KBM-7 (cell line): Measurements from ENCODE around the gene UQCC5.

ENCODE experiments used
- DNase-seq: peaks from one replicate; pipeline ENCODE4 v3.0.0-alpha.2; 2015
- in situ Hi-C: fragments of 300-500 bp; cut with MboI; formaldehyde crosslinking; loops from 2 replicates; pipeline ENCODE4 v1.14.3; 2020; ENCODE audit warnings: low sequenced_read_pairs, low pct_unique_long_range_greater_than_20kb, mixed read lengths

UQCC5 gene

DNA sequence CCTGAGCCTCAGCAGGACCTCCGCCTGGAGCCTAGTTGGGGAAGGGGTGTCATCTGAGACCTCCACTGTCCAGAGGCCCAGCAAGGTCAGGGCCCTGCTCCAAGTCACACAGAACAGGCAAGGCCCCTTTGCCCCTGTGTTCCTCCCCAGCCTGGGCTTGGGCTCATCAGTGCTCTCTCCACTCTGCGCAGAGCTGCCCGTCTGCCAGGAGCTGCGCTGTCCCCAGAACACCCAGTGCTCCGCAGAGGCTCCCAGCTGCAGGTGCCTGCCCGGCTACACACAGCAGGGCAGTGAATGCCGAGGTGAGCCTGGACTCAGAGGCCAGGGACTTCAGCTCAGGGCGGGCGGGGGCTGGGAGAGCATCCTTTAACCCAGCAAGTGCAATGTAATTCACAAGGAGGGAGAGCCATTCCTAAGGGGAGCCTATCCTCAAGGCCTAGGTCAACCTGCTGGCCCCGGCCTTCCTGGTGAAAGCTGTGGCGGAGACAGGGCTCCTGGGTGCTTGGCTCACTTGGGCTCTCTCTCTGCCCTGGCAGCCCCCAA is 33.5 kb upstream of the UQCC5 start:
- no peak for DNase-seq
- in situ Hi-C loops: no loop called here

- no peak for DNase-seq
Measured at GRCh38 chr3:52503788-52504424, 32.5 kb upstream of the UQCC5 start.

GRCh38 chr3:52504977-52505376 is 31.4 kb upstream of the UQCC5 start:
- no peak for DNase-seq
- in situ Hi-C loops: no loop called here

More at GRCh38 chr3:52503788-52504424, 32.5 kb upstream of the UQCC5 start:
- in situ Hi-C loops: no loop called here

DNA sequence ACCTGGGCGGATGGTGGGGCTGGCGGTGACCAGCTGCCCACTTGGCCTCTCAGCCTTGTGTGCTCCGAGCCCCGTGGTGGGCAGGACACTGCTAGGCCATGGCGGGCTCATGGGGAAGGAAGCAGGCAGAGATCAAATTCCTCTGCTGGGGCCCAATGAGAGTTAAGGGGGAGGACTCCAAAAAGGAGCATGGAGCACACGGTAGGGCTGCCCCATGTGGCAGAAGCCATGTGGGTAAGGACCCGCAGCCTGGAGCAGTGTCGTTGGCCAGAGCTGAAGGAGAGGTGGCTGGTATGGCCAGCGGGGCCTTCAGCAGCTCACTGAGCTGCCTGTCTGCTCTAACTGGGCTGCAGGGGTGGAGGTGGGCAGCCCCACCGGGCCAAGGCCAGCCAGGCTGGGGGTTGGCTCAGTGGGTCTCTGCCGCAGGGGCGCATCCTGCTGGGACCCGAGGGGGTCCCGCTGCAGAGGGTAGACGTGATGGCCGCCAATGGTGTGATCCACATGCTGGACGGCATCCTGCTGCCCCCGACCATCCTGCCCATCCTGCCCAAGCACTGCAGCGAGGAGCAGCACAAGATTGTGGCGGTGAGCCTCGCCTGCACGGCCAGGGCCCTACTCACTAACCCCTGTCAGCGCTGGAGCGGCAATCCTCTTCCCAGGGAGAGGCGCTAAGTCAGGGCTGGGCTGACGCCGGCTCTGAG is 30.0 kb upstream of the UQCC5 start:
- DNase-seq: no peak
- in situ Hi-C loops: no loop called here

DNA sequence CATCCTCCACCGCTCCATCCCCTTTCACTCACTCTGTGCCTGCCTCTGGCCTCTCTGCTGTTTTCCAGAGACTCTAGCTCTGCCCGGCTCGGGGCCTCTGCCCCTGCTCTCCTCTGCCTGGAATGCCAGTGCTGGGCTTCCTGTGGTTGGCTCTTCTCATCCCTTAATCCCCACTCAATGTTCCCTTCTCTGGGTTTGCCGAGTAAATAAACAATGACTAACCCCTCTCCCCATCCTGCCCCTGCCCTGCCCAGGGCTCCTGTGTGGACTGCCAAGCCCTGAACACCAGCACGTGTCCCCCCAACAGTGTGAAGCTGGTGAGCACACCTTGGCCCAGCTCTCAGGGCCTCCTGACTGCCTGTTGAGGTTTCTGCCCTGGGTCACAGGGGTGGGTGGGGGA is 29.0 kb upstream of the UQCC5 start:
- DNase-seq: no peak
- in situ Hi-C loops: no loop called here

- in situ Hi-C loops: no loop called here
- DNase-seq: no peak
Measured at GRCh38 chr3:52509753-52510328, 26.6 kb upstream of the UQCC5 start.

GRCh38 chr3:52511509-52511908 is 24.9 kb upstream of the UQCC5 start:
- in situ Hi-C loops: no loop called here
- DNase-seq: no peak

DNA sequence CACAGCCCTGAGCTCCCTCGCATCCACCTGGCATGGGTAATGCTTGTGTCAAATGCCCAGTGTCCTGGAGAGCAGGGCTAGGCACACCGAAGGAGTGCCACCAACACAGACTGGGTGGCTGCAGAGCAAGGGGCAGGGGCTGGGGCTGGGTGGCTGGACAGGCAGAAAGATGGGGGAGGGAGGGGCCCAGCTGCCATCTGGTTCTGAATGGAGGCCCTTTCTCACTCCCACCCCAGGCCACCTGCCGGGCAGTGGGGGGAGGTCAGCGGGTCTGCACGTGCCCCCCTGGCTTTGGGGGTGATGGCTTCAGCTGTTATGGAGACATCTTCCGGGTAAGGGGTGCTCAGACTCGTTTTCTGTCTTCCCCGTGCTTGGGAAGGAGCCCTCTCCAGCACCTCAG is 24.3 kb upstream of the UQCC5 start:
- in situ Hi-C loops: no loop called here
- DNase-seq: no peak

DNA sequence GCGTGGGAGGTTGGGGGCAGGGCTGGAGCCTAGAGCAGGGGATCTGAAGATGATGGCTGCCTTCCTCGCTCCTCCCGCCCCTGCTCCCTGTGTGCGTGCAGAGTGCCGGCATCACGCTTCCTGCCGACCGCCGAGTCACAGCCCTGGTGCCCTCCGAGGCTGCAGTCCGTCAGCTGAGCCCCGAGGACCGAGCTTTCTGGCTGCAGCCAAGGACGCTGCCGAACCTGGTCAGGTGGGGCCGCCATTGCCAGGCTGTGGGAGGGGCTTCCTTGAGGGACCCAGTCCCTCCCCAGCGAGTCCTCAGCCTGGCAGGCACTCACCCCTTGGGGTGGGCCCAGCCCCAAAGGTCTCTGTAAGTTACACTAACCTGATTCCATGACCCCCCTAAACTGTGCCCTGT is 23.7 kb upstream of the UQCC5 start:
- no peak for DNase-seq
- in situ Hi-C loops: no loop called here

- in situ Hi-C loops: no loop called here
- no peak for DNase-seq
Measured at GRCh38 chr3:52513281-52513680, 23.1 kb upstream of the UQCC5 start.

GRCh38 chr3:52514576-52514975 is 21.8 kb upstream of the UQCC5 start:
- in situ Hi-C loops: no loop called here
- DNase-seq: no peak

- DNase-seq: no peak
- in situ Hi-C loops: no loop called here
Measured at GRCh38 chr3:52515192-52515591, 21.2 kb upstream of the UQCC5 start.

GRCh38 chr3:52516509-52517195 is 19.8 kb upstream of the UQCC5 start:
- in situ Hi-C loops: no loop called here

DNA sequence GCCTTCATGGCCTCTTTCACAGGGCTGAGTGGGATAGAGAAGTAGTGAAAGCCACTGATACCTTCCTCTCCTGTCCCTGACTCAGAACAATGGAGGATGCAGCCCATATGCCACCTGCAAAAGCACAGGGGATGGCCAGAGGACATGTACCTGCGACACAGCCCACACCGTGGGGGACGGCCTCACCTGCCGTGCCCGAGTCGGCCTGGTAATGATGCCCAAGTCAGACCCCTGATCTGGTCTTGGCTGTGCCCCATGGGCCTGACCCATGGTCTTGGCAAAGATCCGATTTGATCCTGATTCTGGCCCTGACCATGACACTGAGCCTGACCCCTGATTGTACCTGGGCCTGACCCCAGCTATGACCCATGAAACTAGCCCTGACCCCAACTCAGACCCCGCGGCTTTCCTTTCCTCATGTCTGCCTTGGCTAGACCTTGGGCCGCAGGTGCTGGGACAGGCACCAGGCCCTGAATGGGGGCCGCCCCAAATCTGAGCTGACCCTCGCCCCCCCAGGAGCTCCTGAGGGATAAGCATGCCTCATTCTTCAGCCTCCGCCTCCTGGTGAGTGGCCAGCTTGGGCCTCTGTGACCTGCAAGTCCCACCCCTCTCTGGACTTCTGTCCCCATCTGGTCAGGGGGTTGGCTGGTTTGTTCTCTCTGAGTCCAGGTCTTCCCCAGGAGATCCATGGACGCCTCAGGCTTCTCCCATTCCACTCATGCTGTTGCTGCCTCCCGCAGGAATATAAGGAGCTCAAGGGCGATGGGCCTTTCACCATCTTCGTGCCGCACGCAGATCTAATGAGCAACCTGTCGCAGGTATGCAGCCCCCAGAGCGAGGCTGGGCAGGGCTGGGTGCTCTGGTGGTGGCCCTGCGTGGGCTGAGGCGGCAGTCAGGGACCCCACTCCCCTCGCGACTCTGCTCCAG is 18.3 kb upstream of the UQCC5 start:
- in situ Hi-C loops: no loop called here
- no peak for DNase-seq

More at GRCh38 chr3:52516509-52517195, 19.8 kb upstream of the UQCC5 start:
- DNase-seq: no peak

GRCh38 chr3:52518723-52519444 is 17.5 kb upstream of the UQCC5 start:
- in situ Hi-C loops: no loop called here
- DNase-seq: no peak

DNA sequence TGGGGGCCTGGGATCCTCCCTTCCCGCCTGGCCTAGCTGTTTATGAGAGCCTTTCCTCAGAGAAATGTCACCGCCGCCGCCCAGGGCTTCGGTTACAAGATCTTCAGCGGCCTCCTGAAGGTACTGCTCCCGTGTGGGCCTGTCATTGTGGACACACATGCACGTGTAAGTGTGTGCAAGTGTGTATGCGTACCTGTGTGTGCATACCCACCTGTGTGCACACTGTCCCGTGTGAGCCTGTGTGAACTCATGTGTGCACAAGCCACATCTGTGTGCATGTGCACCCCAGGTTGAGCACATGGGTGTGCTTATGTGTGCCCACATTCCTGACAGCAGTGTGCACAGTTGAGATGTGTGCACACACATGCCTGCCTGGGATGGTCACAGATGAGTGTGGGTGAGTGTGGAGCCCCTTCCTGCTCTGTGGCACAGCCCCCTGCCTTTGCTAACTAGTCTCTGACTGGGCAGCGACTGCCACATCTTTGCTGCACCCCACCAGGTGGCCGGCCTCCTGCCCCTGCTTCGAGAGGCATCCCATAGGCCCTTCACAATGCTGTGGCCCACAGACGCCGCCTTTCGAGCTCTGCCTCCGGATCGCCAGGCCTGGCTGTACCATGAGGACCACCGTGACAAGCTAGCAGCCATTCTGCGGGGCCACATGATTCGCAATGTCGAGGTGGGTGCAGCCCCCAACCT is 16.8 kb upstream of the UQCC5 start:
- no peak for DNase-seq
- in situ Hi-C loops: no loop called here

- DNase-seq: no peak
- in situ Hi-C loops: no loop called here
Measured at GRCh38 chr3:52520141-52520667, 16.2 kb upstream of the UQCC5 start.
